Naive thymus-derived CD4-positive, alpha-beta T cell (primary cell): ENCODE measurements around the gene CDH13. TPM values are rescaled to one million over a fixed set of nuclear protein-coding genes. Genes with fewer than 3 reads are reported as not detected.

Source experiments
- ATAC-seq: fragments of 150-1000 bp; cut with Tn5 transposase; 2 replicates; pipeline ENCODE4 v1.10.0; 2021; ENCODE audit warnings: mild to moderate bottlenecking, moderate library complexity
- CTCF ChIA-PET: fragments of 350-600 bp; sonication (Branson Sonifier 250); formaldehyde crosslinking; loops from one replicate; lab custom pipeline; 2021; ENCODE audit warnings: antibody characterized with exemption; lab: Charles Lee
- POLR2A ChIA-PET: fragments of 350-600 bp; sonication (Branson Sonifier 250); formaldehyde crosslinking; loops from one replicate; lab custom pipeline; 2021; ENCODE audit warnings: antibody characterized with exemption, inconsistent platforms; lab: Charles Lee
- DNase-seq, 9 donors: peaks; one replicate each; pipeline versions ENCODE4 v3.0.0 to v3.0.0-alpha.2; 2020 to 2022; ENCODE audit warnings: mixed read lengths in 1 of 9
- H3K27ac ChIP-seq: one replicate; pipeline ENCODE4 v1.7.0; 2013; ENCODE audit warnings: mild to moderate bottlenecking, low read depth, low read length, moderate library complexity
- H3K27me3 ChIP-seq, 2 donors: one replicate each; pipeline ENCODE4 v1.7.0; 2013; ENCODE audit warnings: low read length in 2 of 2, mild to moderate bottlenecking in 2 of 2, moderate library complexity in 2 of 2; ENCODE audit not compliant: control insufficient read depth in 2 of 2, insufficient read depth in 2 of 2
- H3K36me3 ChIP-seq, 3 experiments: 1 replicate in 2 of 3; 2 replicates in 1 of 3; pipeline ENCODE4 v1.7.0; 2013; ENCODE audit warnings: low read length in 3 of 3, mild to moderate bottlenecking in 3 of 3, moderate library complexity in 1 of 3; ENCODE audit not compliant: insufficient read depth in 3 of 3, control insufficient read depth in 2 of 3
- H3K4me1 ChIP-seq, 2 donors: one replicate each; pipeline ENCODE4 v1.7.0; 2013; ENCODE audit warnings: low read length in 2 of 2, mild to moderate bottlenecking in 2 of 2, moderate library complexity in 1 of 2; ENCODE audit not compliant: control insufficient read depth in 2 of 2, insufficient read depth in 2 of 2
- H3K4me3 ChIP-seq: 2 replicates; pipeline ENCODE4 v1.7.0; 2013; ENCODE audit warnings: mild to moderate bottlenecking, low read length
- H3K9me3 ChIP-seq, 3 experiments: 1 replicate in 2 of 3; 2 replicates in 1 of 3; pipeline ENCODE4 v1.7.0; 2013; ENCODE audit warnings: low read length in 3 of 3; ENCODE audit not compliant: control insufficient read depth in 2 of 3
- H3K27ac Mint-ChIP-seq, 9 donors: one replicate each; pipeline ENCODE4 v1.8.0; 2020 to 2022; ENCODE audit warnings: mixed read lengths in 9 of 9, mild to moderate bottlenecking in 8 of 9, moderate library complexity in 5 of 9, inconsistent platforms in 2 of 9
- H3K27me3 Mint-ChIP-seq, 5 donors: one replicate each; pipeline ENCODE4 v1.8.0; 2021 to 2022; ENCODE audit warnings: mixed read lengths in 5 of 5, mild to moderate bottlenecking in 1 of 5
- H3K36me3 Mint-ChIP-seq, 5 donors: one replicate each; pipeline ENCODE4 v1.8.0; 2020 to 2022; ENCODE audit warnings: mixed read lengths in 5 of 5, mild to moderate bottlenecking in 3 of 5, inconsistent platforms in 1 of 5
- H3K4me1 Mint-ChIP-seq, 7 donors: one replicate each; pipeline ENCODE4 v1.8.0; 2020 to 2022; ENCODE audit warnings: mixed read lengths in 7 of 7, mild to moderate bottlenecking in 3 of 7, inconsistent platforms in 1 of 7
- H3K4me3 Mint-ChIP-seq, 10 donors: one replicate each; pipeline ENCODE4 v1.8.0; 2020 to 2022; ENCODE audit warnings: mild to moderate bottlenecking in 10 of 10, mixed read lengths in 10 of 10, moderate library complexity in 6 of 10, inconsistent platforms in 2 of 10
- H3K9me3 Mint-ChIP-seq, 11 donors: one replicate each; pipeline ENCODE4 v1.8.0; 2020 to 2022; ENCODE audit warnings: mixed read lengths in 11 of 11, mild to moderate bottlenecking in 4 of 11, inconsistent platforms in 1 of 11, moderate library complexity in 1 of 11
- intact Hi-C, 2 donors: fragments of 100-400 bp; cut with micrococcal nuclease; formaldehyde crosslinking; loops; one replicate each; pipeline ENCODE4 v1.15.1; 2023
- polyA plus RNA-seq, 2 donors: library from polyadenylated mRNA; unstranded; fragments of 300-500 nt; fragmentation: Illumina TruSeq; gene quantifications; one replicate each; pipeline ENCODE4 v1.2.3, GENCODE V29; 2021
- total RNA-seq, 6 experiments: library from RNA in 5 of 6; stranded (reverse) in 5 of 6; gene quantifications; 1 replicate in 5 of 6; 2 replicates in 1 of 6; pipeline ENCODE4 v1.2.3 and lab custom pipeline; 2021 to 2026

CDH13 gene
- total and polyA plus RNA-seq, 7 experiments from 2014 or later, result not detected

DNA sequence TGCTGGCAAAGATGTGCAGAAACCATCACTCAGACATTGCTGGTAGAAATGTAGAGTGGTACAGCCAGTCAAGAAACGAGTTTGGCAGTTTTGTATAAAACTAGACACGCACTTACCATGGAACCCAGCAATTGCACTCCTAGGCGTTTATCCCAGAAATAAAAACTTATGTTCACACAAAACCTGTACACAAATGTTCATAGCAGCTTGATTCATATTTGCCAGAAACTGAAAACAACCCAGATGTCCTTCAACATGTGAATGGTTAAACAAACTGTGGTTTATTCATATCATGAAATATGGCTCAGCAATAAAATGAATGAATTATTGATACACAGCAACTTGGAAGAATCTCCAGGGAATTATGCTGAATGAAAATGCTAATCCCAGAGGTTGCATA lies 570.0 kb downstream of the CDH13 start:
- Histone ChIP-seq H3K4me3 (no peak overlapping the region), H3K27me3 (peaks cover 0 to 6% of the 10 kb centered on the region in 2 donors), H3K9me3 (no peaks in the 10 kb centered on the region), H3K36me3 (no peaks in the 10 kb centered on the region), H3K4me1 (no peaks in the 10 kb centered on the region), H3K27ac (no peak overlapping the region)
- H3K27ac Mint-ChIP-seq, result no peak overlapping the region
- intact Hi-C loops, result no loop called here
- no peak for ATAC-seq
- H3K36me3 Mint-ChIP-seq, result no peaks in the 10 kb centered on the region
- ChIA-PET CTCF (no interaction called here), POLR2A (no interaction called here)
- H3K27me3 Mint-ChIP-seq, result peaks cover 0 to 15% (median 10%) of the 10 kb centered on the region in 5 donors
- peaks cover 0 to 11% (median 3%) of the 10 kb centered on the region in 11 donors for H3K9me3 Mint-ChIP-seq
- DNase-seq, result no peak
- no peak overlapping the region for H3K4me3 Mint-ChIP-seq
- no peaks in the 10 kb centered on the region for H3K4me1 Mint-ChIP-seq

DNA sequence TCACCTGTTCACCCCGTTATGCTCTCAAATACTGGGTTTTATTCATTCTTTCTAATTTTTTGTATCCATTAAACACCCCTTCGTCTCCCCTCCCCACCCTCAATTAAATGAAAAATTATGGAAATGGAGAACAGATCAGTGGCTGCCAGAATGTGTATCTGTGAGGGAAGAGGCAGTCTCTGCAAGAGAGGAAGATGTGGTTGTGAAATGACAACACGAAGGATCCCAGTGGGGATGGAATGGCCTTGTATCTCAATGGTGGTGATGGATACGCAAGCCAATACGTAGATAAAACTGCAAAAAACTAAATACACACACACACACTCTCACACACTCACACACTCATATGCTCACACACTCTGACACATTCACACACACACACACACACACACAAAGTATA lies 570.7 kb downstream of the CDH13 start:
- no peak for ATAC-seq
- H3K36me3 ChIP-seq, result no peaks in the 10 kb centered on the region
- H3K4me1 ChIP-seq, result no peaks in the 10 kb centered on the region
- no peak overlapping the region for H3K4me3 ChIP-seq
- peaks cover 0 to 11% (median 3%) of the 10 kb centered on the region in 11 donors for H3K9me3 Mint-ChIP-seq
- H3K27ac Mint-ChIP-seq, result no peak overlapping the region
- no peak overlapping the region for H3K4me3 Mint-ChIP-seq
- peaks cover 0 to 11% (median 6%) of the 10 kb centered on the region in 5 donors for H3K27me3 Mint-ChIP-seq
- no peak overlapping the region for H3K27ac ChIP-seq
- CTCF ChIA-PET, result no interaction called here
- intact Hi-C loops, result no loop called here
- POLR2A ChIA-PET, result no interaction called here
- no peaks in the 10 kb centered on the region for H3K36me3 Mint-ChIP-seq
- H3K4me1 Mint-ChIP-seq, result no peaks in the 10 kb centered on the region
- no peak for DNase-seq
- peaks cover 0 to 6% of the 10 kb centered on the region in 2 donors for H3K27me3 ChIP-seq
- no peaks in the 10 kb centered on the region for H3K9me3 ChIP-seq

DNA sequence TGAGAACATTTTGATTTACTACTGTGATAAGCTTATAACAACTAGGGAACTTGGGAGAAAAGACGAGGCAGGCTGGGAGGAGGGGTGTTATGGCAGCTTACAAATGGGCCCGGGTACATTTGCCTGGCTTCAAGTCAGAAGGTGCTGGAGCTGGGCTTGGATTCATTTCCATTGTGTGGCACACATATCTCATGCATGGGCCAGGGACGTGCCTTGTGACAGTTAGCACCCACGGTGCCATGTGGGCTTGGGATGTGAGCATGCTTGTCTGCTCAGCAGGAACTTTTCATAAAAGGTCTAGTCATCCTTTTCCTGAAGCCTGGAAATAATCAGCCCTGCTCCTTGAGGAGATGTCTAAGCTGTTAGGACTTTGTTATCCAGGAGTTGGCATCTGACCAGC lies 572.2 kb downstream of the CDH13 start:
- Histone ChIP-seq H3K36me3 (no peaks in the 10 kb centered on the region), H3K9me3 (no peaks in the 10 kb centered on the region), H3K27ac (no peak overlapping the region), H3K4me1 (no peaks in the 10 kb centered on the region), H3K27me3 (peaks cover 0 to 3% of the 10 kb centered on the region in 2 donors), H3K4me3 (no peak overlapping the region)
- intact Hi-C loops, result no loop called here
- Mint-ChIP-seq H3K36me3 (no peaks in the 10 kb centered on the region), H3K4me3 (no peak overlapping the region), H3K27me3 (peaks cover 0 to 11% (median 5%) of the 10 kb centered on the region in 5 donors), H3K9me3 (peaks cover 0 to 11% (median 3%) of the 10 kb centered on the region in 11 donors), H3K27ac (no peak overlapping the region), H3K4me1 (no peaks in the 10 kb centered on the region)
- POLR2A ChIA-PET, result interaction anchor here (0.6 kb wide), 1 partner anchor 39 kb away, joined by 3 read pairs; no protein-coding TSS in a partner anchor
- DNase-seq (no peak), ATAC-seq (no peak)
- CTCF ChIA-PET, result no interaction called here

DNA sequence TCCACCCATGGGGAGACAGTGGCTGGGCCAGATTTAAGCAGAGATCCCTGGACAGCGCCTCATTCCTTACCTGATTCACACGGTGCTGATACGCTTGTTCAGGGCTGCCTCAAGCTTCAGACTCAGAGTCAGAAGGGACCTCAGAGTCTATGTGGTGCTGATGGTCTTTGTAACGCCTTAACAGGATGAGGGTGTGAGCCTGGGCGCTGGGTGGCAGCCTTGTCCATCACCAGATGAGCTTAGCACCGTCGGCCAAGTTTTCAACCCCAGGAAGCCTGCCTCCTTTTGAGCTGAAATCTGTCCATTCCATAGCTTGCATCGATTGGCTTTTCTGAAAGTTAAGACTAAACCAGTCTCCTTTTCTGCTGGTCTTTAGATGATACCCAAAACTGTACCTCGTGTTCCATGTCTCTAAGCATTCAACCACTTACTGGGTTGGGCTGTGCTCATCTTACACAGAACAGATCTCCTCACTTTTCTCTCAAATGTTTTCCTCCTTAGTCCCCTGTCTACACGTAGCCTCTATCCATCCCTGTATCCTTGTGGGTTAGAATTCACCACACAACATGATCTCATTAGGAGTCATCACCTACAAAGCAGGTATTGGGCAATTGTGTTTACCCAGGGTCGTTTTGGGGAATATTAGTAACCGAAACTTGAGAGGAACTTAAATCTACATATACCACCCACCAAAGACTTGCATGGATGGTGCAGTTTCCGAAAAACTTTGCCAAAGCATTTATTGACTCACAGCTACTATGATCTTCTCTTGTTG lies 573.4 kb downstream of the CDH13 start:
- Histone ChIP-seq H3K4me3 (no peak overlapping the region), H3K36me3 (no peaks in the 10 kb centered on the region)
- POLR2A ChIA-PET, result no interaction called here

DNA sequence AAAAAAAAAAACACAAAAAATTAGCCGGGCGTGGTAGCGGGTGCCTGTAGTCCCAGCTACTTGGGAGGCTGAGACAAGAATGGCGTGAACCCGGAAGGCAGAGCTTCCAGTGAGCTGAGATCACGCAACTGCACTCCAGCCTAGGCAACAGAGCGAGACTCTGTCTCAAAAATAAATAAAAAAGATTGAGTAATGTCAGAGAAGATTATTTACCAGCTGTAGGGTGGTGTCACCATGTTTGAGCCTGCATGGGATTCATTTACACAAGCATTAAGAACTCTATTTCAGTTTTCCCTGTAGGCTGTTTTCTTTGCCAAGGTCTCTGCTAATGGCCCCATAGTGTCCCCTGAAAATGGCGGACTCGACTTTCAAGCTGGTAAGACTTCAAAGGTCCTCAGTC lies 575.0 kb downstream of the CDH13 start:
- DNase-seq (no peak), ATAC-seq (no peak)
- no peaks in the 10 kb centered on the region for H3K9me3 ChIP-seq
- no peaks in the 10 kb centered on the region for H3K36me3 Mint-ChIP-seq
- no peaks in the 10 kb centered on the region for H3K27me3 ChIP-seq
- no peaks in the 10 kb centered on the region for H3K4me1 Mint-ChIP-seq
- no peak overlapping the region for H3K27ac ChIP-seq
- H3K27ac Mint-ChIP-seq, result no peak overlapping the region
- H3K27me3 Mint-ChIP-seq, result peaks cover 0 to 5% (median 0%) of the 10 kb centered on the region in 5 donors
- H3K4me3 ChIP-seq, result no peak overlapping the region
- H3K9me3 Mint-ChIP-seq, result peaks cover 0 to 8% (median 3%) of the 10 kb centered on the region in 11 donors
- H3K4me3 Mint-ChIP-seq, result no peak overlapping the region
- H3K4me1 ChIP-seq, result no peaks in the 10 kb centered on the region
- intact Hi-C loops, result no loop called here
- ChIA-PET CTCF (no interaction called here), POLR2A (no interaction called here)
- no peaks in the 10 kb centered on the region for H3K36me3 ChIP-seq

More for the DNA sequence above, 573.4 kb downstream of the CDH13 start:
- Mint-ChIP-seq H3K27ac (no peak overlapping the region), H3K27me3 (peaks cover 0 to 10% (median 3%) of the 10 kb centered on the region in 5 donors), H3K4me3 (no peak overlapping the region), H3K36me3 (no peaks in the 10 kb centered on the region), H3K9me3 (peaks cover 0 to 11% (median 3%) of the 10 kb centered on the region in 11 donors), H3K4me1 (no peaks in the 10 kb centered on the region)
- Histone ChIP-seq H3K9me3 (no peaks in the 10 kb centered on the region), H3K4me1 (no peaks in the 10 kb centered on the region), H3K27me3 (peaks cover 0 to 3% of the 10 kb centered on the region in 2 donors), H3K27ac (no peak overlapping the region)
- DNase-seq, result no peak
- intact Hi-C loops, result no loop called here
- CTCF ChIA-PET, result no interaction called here
- no peak for ATAC-seq

DNA sequence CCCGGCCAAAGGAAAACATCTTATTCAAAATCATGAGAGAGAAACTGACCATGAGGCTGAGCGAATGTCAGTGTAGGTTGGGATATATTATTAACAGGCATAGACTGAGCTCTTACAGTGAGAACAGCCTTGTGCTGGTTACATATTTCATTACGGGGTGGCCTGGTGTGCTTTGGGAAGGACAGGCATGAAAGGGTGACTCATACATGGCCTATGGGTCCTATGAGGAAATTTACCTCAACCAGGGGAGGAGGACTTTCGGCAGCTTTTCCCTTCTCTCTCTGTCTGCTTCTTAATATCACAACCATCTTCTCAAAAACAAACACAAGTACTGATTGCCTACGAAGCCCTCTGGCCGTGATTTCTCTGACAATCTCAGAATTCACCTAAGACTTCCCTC lies 579.1 kb downstream of the CDH13 start:
- ATAC-seq, result no peak
- H3K36me3 Mint-ChIP-seq, result no peaks in the 10 kb centered on the region

DNA sequence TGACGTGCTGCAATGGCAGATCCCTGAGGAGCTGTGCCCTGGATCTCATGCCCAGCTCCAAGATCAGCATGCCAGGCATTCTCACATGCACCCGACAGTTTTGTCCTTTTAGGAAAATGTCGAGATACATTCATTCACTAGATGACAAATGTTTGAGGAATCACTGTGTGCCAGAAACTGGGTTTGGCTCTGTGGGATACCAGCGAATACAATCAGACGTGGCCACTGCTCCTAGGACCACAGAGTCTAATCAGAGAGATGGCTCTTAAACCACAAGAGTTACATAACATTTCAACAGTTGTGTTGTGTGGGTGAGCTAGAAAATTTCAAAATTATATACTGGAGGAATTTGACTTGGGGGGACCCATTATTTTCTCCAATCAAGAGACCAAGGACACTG lies 579.7 kb downstream of the CDH13 start:
- POLR2A ChIA-PET, result no interaction called here
- DNase-seq (no peak), ATAC-seq (no peak)
- no peaks in the 10 kb centered on the region for H3K9me3 ChIP-seq
- H3K9me3 Mint-ChIP-seq, result peaks cover 0 to 8% (median 1%) of the 10 kb centered on the region in 11 donors
- no peaks in the 10 kb centered on the region for H3K27me3 ChIP-seq
- no peak overlapping the region for H3K4me3 ChIP-seq
- H3K36me3 ChIP-seq, result no peaks in the 10 kb centered on the region
- no peaks in the 10 kb centered on the region for H3K4me1 ChIP-seq
- no peaks in the 10 kb centered on the region for H3K36me3 Mint-ChIP-seq
- CTCF ChIA-PET, result no interaction called here
- no peak overlapping the region for H3K27ac Mint-ChIP-seq
- H3K27ac ChIP-seq, result no peak overlapping the region
- no peak overlapping the region for H3K4me3 Mint-ChIP-seq
- intact Hi-C loops, result no loop called here
- H3K27me3 Mint-ChIP-seq, result peaks cover 0 to 17% (median 5%) of the 10 kb centered on the region in 5 donors
- peaks cover 0 to 1% (median 0%) of the 10 kb centered on the region in 7 donors for H3K4me1 Mint-ChIP-seq

More for the DNA sequence above, 579.1 kb downstream of the CDH13 start:
- H3K36me3 ChIP-seq, result no peaks in the 10 kb centered on the region
- POLR2A ChIA-PET, result no interaction called here
- H3K4me3 ChIP-seq, result no peak overlapping the region
- no peaks in the 10 kb centered on the region for H3K4me1 ChIP-seq
- no peaks in the 10 kb centered on the region for H3K27me3 ChIP-seq
- Mint-ChIP-seq H3K27me3 (peaks cover 0 to 17% (median 5%) of the 10 kb centered on the region in 5 donors), H3K9me3 (peaks cover 0 to 8% (median 2%) of the 10 kb centered on the region in 11 donors), H3K4me3 (no peak overlapping the region), H3K27ac (no peak overlapping the region), H3K4me1 (peaks cover 0 to 1% (median 0%) of the 10 kb centered on the region in 7 donors)
- intact Hi-C loops, result no loop called here
- no peak for DNase-seq
- CTCF ChIA-PET, result interaction anchor here (0.7 kb wide), 1 partner anchor 26 kb away, joined by 3 read pairs; no protein-coding TSS in a partner anchor
- no peak overlapping the region for H3K27ac ChIP-seq
- H3K9me3 ChIP-seq, result no peaks in the 10 kb centered on the region
